Measurements from ENCODE around the gene TCFL5.

DNA sequence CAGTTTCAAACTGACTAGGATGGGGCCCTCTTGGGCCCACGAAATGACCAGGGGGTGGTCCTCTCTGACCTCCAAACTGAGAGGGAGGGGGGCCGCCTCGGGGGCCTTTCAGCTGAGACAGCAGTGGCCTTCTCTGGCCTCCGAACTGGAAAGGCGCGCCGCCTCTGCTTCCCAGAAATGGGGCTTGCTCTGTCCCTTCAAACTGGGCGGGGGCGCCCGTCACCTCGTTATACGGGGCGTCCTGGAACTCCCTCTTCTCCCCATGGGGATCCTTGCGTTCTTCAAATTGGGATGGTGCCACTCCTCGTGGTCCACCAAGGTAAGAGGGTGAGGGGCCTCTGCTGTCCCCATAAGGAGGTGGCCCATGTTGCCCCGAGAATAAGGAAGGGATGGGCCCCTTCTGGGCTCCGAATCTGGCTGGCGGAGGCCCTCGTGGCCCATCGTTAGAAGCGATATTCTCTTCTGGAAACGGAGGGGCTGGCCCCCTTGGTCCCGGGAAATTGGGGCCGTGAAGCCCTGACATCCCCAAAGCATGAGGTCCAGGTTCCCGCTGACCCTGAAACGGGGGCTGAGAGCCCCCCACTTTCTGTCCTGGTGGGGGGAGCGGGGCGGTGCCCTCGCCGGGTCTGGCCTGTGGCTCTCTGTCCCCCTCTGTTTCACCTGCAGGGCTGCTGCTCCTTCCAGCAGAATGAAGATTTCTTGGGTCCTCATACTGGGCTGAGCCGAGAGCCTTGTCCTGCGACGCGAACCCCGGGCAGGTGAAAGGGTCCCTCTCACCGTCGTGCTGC is 18.7 kb upstream of the TCFL5 start:
- no peak for TF ChIP-seq PBX3 (CRISPR knock-in tag; IDR thresholded peaks at IDR 0.05)
- TF ChIP-seq, protein P1, sequence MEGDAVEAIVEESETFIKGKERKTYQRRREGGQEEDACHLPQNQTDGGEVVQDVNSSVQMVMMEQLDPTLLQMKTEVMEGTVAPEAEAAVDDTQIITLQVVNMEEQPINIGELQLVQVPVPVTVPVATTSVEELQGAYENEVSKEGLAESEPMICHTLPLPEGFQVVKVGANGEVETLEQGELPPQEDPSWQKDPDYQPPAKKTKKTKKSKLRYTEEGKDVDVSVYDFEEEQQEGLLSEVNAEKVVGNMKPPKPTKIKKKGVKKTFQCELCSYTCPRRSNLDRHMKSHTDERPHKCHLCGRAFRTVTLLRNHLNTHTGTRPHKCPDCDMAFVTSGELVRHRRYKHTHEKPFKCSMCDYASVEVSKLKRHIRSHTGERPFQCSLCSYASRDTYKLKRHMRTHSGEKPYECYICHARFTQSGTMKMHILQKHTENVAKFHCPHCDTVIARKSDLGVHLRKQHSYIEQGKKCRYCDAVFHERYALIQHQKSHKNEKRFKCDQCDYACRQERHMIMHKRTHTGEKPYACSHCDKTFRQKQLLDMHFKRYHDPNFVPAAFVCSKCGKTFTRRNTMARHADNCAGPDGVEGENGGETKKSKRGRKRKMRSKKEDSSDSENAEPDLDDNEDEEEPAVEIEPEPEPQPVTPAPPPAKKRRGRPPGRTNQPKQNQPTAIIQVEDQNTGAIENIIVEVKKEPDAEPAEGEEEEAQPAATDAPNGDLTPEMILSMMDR (tag by site-specific recombination; IDR thresholded peaks at IDR 0.05) = no peak
- no peak for TF ChIP-seq ZEB2 (tag by site-specific recombination; IDR thresholded peaks at IDR 0.05)
- TF ChIP-seq YY1 (tag by site-specific recombination; IDR thresholded peaks at IDR 0.05) = no peak
- TF ChIP-seq ZNF274 (IDR thresholded peaks at IDR 0.05; ENCODE audit: low read length) = no peak
- no peak for TF ChIP-seq ZNF274 (tag by site-specific recombination; IDR thresholded peaks at IDR 0.05; ENCODE audit: borderline replicate concordance)
- no peak for TF ChIP-seq REPIN1 (tag by site-specific recombination; IDR thresholded peaks at IDR 0.05; ENCODE audit: low read depth)
- TF ChIP-seq, protein P2, sequence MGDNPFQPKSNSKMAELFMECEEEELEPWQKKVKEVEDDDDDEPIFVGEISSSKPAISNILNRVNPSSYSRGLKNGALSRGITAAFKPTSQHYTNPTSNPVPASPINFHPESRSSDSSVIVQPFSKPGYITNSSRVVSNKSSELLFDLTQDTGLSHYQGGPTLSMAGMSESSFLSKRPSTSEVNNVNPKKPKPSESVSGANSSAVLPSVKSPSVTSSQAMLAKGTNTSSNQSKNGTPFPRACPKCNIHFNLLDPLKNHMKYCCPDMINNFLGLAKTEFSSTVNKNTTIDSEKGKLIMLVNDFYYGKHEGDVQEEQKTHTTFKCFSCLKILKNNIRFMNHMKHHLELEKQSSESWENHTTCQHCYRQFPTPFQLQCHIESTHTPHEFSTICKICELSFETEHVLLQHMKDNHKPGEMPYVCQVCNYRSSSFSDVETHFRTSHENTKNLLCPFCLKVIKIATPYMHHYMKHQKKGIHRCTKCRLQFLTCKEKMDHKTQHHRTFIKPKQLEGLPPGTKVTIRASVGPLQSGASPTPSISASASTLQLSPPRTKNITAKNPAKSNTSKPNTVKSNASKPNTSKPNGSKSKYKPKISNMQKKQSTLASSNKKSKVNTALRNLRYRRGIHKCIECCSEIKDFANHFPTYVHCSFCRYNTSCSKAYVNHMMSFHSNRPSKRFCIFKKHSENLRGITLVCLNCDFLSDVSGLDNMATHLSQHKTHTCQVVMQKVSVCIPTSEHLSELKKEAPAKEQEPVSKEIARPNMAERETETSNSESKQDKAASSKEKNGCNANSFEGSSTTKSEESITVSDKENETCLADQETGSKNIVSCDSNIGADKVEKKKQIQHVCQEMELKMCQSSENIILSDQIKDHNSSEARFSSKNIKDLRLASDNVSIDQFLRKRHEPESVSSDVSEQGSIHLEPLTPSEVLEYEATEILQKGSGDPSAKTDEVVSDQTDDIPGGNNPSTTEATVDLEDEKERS (tag by site-specific recombination; IDR thresholded peaks at IDR 0.05) = no peak
- no peak for TF ChIP-seq ZBTB7A (tag by site-specific recombination; IDR thresholded peaks at IDR 0.05; ENCODE audit: low read depth)
- TF ChIP-seq OSR2 (tag by site-specific recombination; IDR thresholded peaks at IDR 0.05) = no peak
- no peak for TF ChIP-seq MEIS1 (CRISPR knock-in tag; IDR thresholded peaks at IDR 0.05; ENCODE audit: borderline replicate concordance)
- TF ChIP-seq KLF8 (tag by site-specific recombination; IDR thresholded peaks at IDR 0.05) = no peak
- no peak for TF ChIP-seq ZNF621 (tag by site-specific recombination; IDR thresholded peaks at IDR 0.05)
